CD4-positive, alpha-beta T cell treated with Interleukin-12 subunit alpha and Interleukin-12 subunit beta, for 1 hour (primary cell): ENCODE data around the gene DOCK2.
"Not testable (repeated sequence)": the region's sequence is repeated elsewhere in the genome, so short reads cannot be mapped to it uniquely, and the experiment has no call there.

ENCODE experiments used
- DNase-seq: peaks from one replicate; pipeline ENCODE4 v3.0.0-alpha.2; 2020

The DOCK2 gene

GRCh38 chr5:169913479-169913878 lies 276.4 kb downstream of the DOCK2 start:
- no peak for DNase-seq

- DNase-seq, result no peak
Observed at GRCh38 chr5:169914766-169915165, 277.7 kb downstream of the DOCK2 start.

- DNase-seq, result no peak
Observed at GRCh38 chr5:169917500-169917899, 280.4 kb downstream of the DOCK2 start.

- no peak for DNase-seq
Observed at GRCh38 chr5:169918228-169918627, 281.2 kb downstream of the DOCK2 start.

- DNase-seq, result no peak
Observed at GRCh38 chr5:169920474-169920873, 283.4 kb downstream of the DOCK2 start.

GRCh38 chr5:169921384-169921783 lies 284.3 kb downstream of the DOCK2 start:
- no peak for DNase-seq

- no peak for DNase-seq
Observed at GRCh38 chr5:169921949-169922348, 284.9 kb downstream of the DOCK2 start.

- DNase-seq, result no peak
Observed at GRCh38 chr5:169922474-169922873, 285.4 kb downstream of the DOCK2 start.

- DNase-seq, result no peak
Observed at GRCh38 chr5:169923988-169924387, 286.9 kb downstream of the DOCK2 start.

GRCh38 chr5:169933127-169933526 lies 296.1 kb downstream of the DOCK2 start:
- DNase-seq, result no peak

GRCh38 chr5:169933616-169934015 lies 296.5 kb downstream of the DOCK2 start:
- no peak for DNase-seq

- DNase-seq, result no peak
Observed at GRCh38 chr5:169934990-169935389, 297.9 kb downstream of the DOCK2 start.

- peak; percentile 2 for DNase-seq
Observed at GRCh38 chr5:169935762-169936161, 298.7 kb downstream of the DOCK2 start.

GRCh38 chr5:169938439-169938838 lies 301.4 kb downstream of the DOCK2 start:
- no peak for DNase-seq

- no peak for DNase-seq
Observed at GRCh38 chr5:169939731-169940130, 302.7 kb downstream of the DOCK2 start.

- DNase-seq, result no peak
Observed at GRCh38 chr5:169941542-169941941, 304.5 kb downstream of the DOCK2 start.

- no peak for DNase-seq
Observed at GRCh38 chr5:169942181-169942580, 305.1 kb downstream of the DOCK2 start.

- no peak for DNase-seq
Observed at GRCh38 chr5:169943026-169943425, 306.0 kb downstream of the DOCK2 start.

GRCh38 chr5:169944115-169944514 lies 307.0 kb downstream of the DOCK2 start:
- no peak for DNase-seq

GRCh38 chr5:169944922-169945680 lies 308.0 kb downstream of the DOCK2 start:
- no peak for DNase-seq

- no peak for DNase-seq
Observed at GRCh38 chr5:169945831-169946261, 308.8 kb downstream of the DOCK2 start.

- no peak for DNase-seq
Observed at GRCh38 chr5:169946743-169947295, 309.7 kb downstream of the DOCK2 start.

- DNase-seq, result no peak
Observed at GRCh38 chr5:169950333-169950732, 313.3 kb downstream of the DOCK2 start.

- DNase-seq, result not testable (repeated sequence)
Observed at GRCh38 chr5:169953196-169953595, 316.1 kb downstream of the DOCK2 start.

GRCh38 chr5:169954786-169955185 lies 317.7 kb downstream of the DOCK2 start:
- DNase-seq, result no peak
